HCT116 (cell line): ENCODE measurements around the gene CD99. TPM values are rescaled to one million over a fixed set of nuclear protein-coding genes. Genes with fewer than 3 reads are reported as not detected.

Experiments
- ATAC-seq: fragments of 200-7000 bp; cut with Tn5 transposase; 2 replicates; pipeline ENCODE4 v1.9.1; 2020; ENCODE audit warnings: mild to moderate bottlenecking, moderate library complexity
- BruUV-seq: library from RNA; stranded (reverse); fragments of 400-500 nt; replicated peaks from 2 replicates; lab custom pipeline; 2021; lab: Mats Ljungman, UMichigan
- CTCF ChIA-PET: fragments of 300-600 bp; sonication (Branson Sonifier 250); formaldehyde crosslinking; loops from one replicate; lab custom pipeline; 2021; ENCODE audit warnings: antibody characterized with exemption; lab: Charles Lee
- POLR2A ChIA-PET: fragments of 300-600, 350-600 bp; sonication (Branson Sonifier 250); formaldehyde crosslinking; loops from one replicate; lab custom pipeline; 2021; ENCODE audit warnings: antibody characterized with exemption; lab: Charles Lee
- RAD21 ChIA-PET, 2 experiments: fragments of 300-600 bp; sonication (Branson Sonifier 250); formaldehyde crosslinking; loops; one replicate each; lab custom pipeline; 2023; ENCODE audit warnings: low total read pairs in 2 of 2; ENCODE audit not compliant: uncharacterized antibody in 2 of 2, unreplicated experiment in 2 of 2, low non-redundant PET in 1 of 2; lab: Charles Lee
- DNase-seq: peaks from one replicate; pipeline ENCODE4 v3.0.0-alpha.2; 2010; ENCODE audit warnings: low read depth, low spot score
- H2AFZ ChIP-seq: fragments of 200-600 bp; shearing (Covaris generic), sonication (generic); 2 replicates; pipeline ENCODE4 v1.6.1; 2017; ENCODE audit warnings: low read depth, mixed run types, mixed read lengths, antibody characterized with exemption, low read length; ENCODE audit not compliant: poor library complexity, severe bottlenecking
- H3K27ac ChIP-seq: 2 replicates; pipeline ENCODE4 v1.5.1; 2012; ENCODE audit warnings: low read depth, low read length
- H3K27me3 ChIP-seq: fragments of 200-600 bp; sonication (generic); 2 replicates; pipeline ENCODE4 v1.6.1; 2016; ENCODE audit warnings: mixed run types, low read length, mixed read lengths; ENCODE audit not compliant: insufficient read depth
- H3K36me3 ChIP-seq, 2 experiments: fragments of 200-500 bp in 1 of 2; fragments of 200-600 bp in 1 of 2; sonication (Bioruptor generic) in 1 of 2; sonication (generic) in 1 of 2; 2 replicates each; pipeline versions ENCODE4 v1.5.1 to v1.6.1; 2014 to 2016; ENCODE audit warnings: low read length in 2 of 2, inconsistent platforms in 1 of 2, mixed read lengths in 1 of 2, mixed run types in 1 of 2; ENCODE audit not compliant: insufficient read depth in 2 of 2, control insufficient read depth in 1 of 2
- H3K4me1 ChIP-seq, 2 experiments: fragments of 200-600 bp in 1 of 2; sonication (generic) in 1 of 2; 2 replicates each; pipeline versions ENCODE4 v1.5.1 to v1.6.1; 2012 to 2017; ENCODE audit warnings: low read length in 2 of 2, inconsistent platforms in 1 of 2, mild to moderate bottlenecking in 1 of 2, mixed read lengths in 1 of 2, mixed run types in 1 of 2, moderate library complexity in 1 of 2; ENCODE audit not compliant: insufficient read depth in 2 of 2, control insufficient read depth in 1 of 2
- H3K4me2 ChIP-seq: fragments of 200-600 bp; sonication (generic); 2 replicates; pipeline ENCODE4 v1.6.1; 2017; ENCODE audit warnings: mixed run types, low read length, mixed read lengths
- H3K4me3 ChIP-seq, 2 experiments: fragments of 200-600 bp in 1 of 2; sonication (generic) in 1 of 2; replicated peaks in 1 of 2; 2 replicates each; pipeline ENCODE4 v1.5.1; 2011 to 2016; ENCODE audit warnings: low read length in 2 of 2, control low read depth in 1 of 2, low read depth in 1 of 2, mild to moderate bottlenecking in 1 of 2, mixed read lengths in 1 of 2, mixed run types in 1 of 2
- H3K79me2 ChIP-seq: fragments of 200-600 bp; sonication (generic); 2 replicates; pipeline ENCODE4 v1.6.1; 2017; ENCODE audit warnings: mild to moderate bottlenecking, mixed run types, low read length, moderate library complexity, mixed read lengths; ENCODE audit not compliant: insufficient read depth
- H3K9ac ChIP-seq: fragments of 200-600 bp; sonication (generic); 2 replicates; pipeline ENCODE4 v1.6.1; 2016; ENCODE audit warnings: low read length, mixed read lengths
- H3K9me2 ChIP-seq: fragments of 200-600 bp; sonication (generic), shearing (Covaris generic); 2 replicates; pipeline ENCODE4 v1.6.1; 2017; ENCODE audit warnings: mixed run types, mild to moderate bottlenecking, moderate library complexity; ENCODE audit not compliant: insufficient read depth
- H3K9me3 ChIP-seq, 2 experiments: fragments of 200-500 bp in 1 of 2; fragments of 200-600 bp in 1 of 2; sonication (Bioruptor generic) in 1 of 2; sonication (generic) in 1 of 2; 2 replicates each; pipeline ENCODE4 v1.6.1; 2014 to 2017; ENCODE audit warnings: low read length in 2 of 2, mixed read lengths in 2 of 2, inconsistent platforms in 1 of 2, low read depth in 1 of 2, mild to moderate bottlenecking in 1 of 2, mixed run types in 1 of 2, moderate library complexity in 1 of 2; ENCODE audit not compliant: control insufficient read depth in 1 of 2, insufficient read depth in 1 of 2
- H4K20me1 ChIP-seq: fragments of 200-600 bp; sonication (generic), shearing (Covaris generic); 2 replicates; pipeline ENCODE4 v1.6.1; 2017; ENCODE audit warnings: mixed run types, mild to moderate bottlenecking, moderate library complexity; ENCODE audit not compliant: insufficient read depth
- CEBPB ChIP-seq: IDR thresholded peaks from 2 replicates; pipeline ENCODE4 v1.6.1; 2012; ENCODE audit warnings: low read depth
- CTCF ChIP-seq, 3 experiments: fragments of 200-600 bp in 1 of 3; sonication (generic) in 1 of 3; IDR thresholded peaks in 2 of 3; conservative IDR thresholded peaks in 1 of 3; 2 replicates each; pipeline ENCODE4 v1.5.1; 2012 to 2017; ENCODE audit warnings: low read depth in 2 of 3, low read length in 2 of 3, antibody characterized with exemption in 1 of 3, borderline replicate concordance in 1 of 3, control low read depth in 1 of 3, mild to moderate bottlenecking in 1 of 3, mixed read lengths in 1 of 3, mixed run types in 1 of 3, moderate library complexity in 1 of 3; ENCODE audit not compliant: insufficient read depth in 1 of 3
- ELF1 ChIP-seq: IDR thresholded peaks from 2 replicates; pipeline ENCODE4 v1.6.1; 2012; ENCODE audit warnings: low read depth, borderline replicate concordance
- EZH2 ChIP-seq: fragments of 200-600 bp; sonication (generic); IDR thresholded peaks from 2 replicates; pipeline ENCODE4 v1.6.1; 2017; ENCODE audit warnings: antibody characterized with exemption, mixed run types
- FOSL1 ChIP-seq: IDR thresholded peaks from 2 replicates; pipeline ENCODE4 v1.6.1; 2012; ENCODE audit warnings: low read depth
- JUND ChIP-seq: IDR thresholded peaks from 2 replicates; pipeline ENCODE4 v1.6.1; 2012
- MAX ChIP-seq: IDR thresholded peaks from 2 replicates; pipeline ENCODE4 v1.6.1; 2012
- POLR2A ChIP-seq: IDR thresholded peaks from 2 replicates; pipeline ENCODE4 v1.7.0; 2011; ENCODE audit warnings: borderline replicate concordance; ENCODE audit not compliant: insufficient read depth, insufficient read length; ENCODE audit errors: extremely low read depth
- POLR2AphosphoS5 ChIP-seq: IDR thresholded peaks from 2 replicates; pipeline ENCODE4 v1.6.1; 2011; ENCODE audit warnings: mild to moderate bottlenecking, low read depth, low read length, moderate library complexity
- RAD21 ChIP-seq: IDR thresholded peaks from 2 replicates; pipeline ENCODE4 v1.6.1; 2012; ENCODE audit warnings: low read depth, mild to moderate bottlenecking
- SP1 ChIP-seq: IDR thresholded peaks from 2 replicates; pipeline ENCODE4 v1.6.1; 2012; ENCODE audit warnings: low read depth
- SRF ChIP-seq: IDR thresholded peaks from 2 replicates; pipeline ENCODE4 v1.6.1; 2012; ENCODE audit warnings: low read depth
- ZFX ChIP-seq: fragments of 450-650 bp; IDR thresholded peaks from 2 replicates; pipeline ENCODE4 v1.6.1; 2017
- ZNF274 ChIP-seq: fragments of 200-500 bp; sonication (Bioruptor generic); IDR thresholded peaks from 2 replicates; pipeline ENCODE4 v1.6.1; 2014; ENCODE audit warnings: mild to moderate bottlenecking, low read depth, low read length, inconsistent platforms
- intact Hi-C: fragments of 100-400 bp; cut with micrococcal nuclease; formaldehyde crosslinking; loops from 2 replicates; pipeline ENCODE4 v1.10.0; 2022
- total RNA-seq: library from RNA; stranded (reverse); gene quantifications from one replicate; pipeline ENCODE4 v1.2.1, GENCODE V29; 2021; ENCODE audit not compliant: unreplicated experiment
- TF ChIP-seq, protein P1 (sequence below): IDR thresholded peaks from 2 replicates; pipeline ENCODE4 v1.6.1; 2012; ENCODE audit warnings: low read depth
- TF ChIP-seq, protein P2 (sequence below): IDR thresholded peaks from 2 replicates; pipeline ENCODE4 v1.6.1; 2012

CD99 gene
- total RNA-seq, 1 experiment from 2014 or later = 59.6 TPM

- no peak overlapping the region for H2AFZ ChIP-seq
- no peak overlapping the region for H3K4me2 ChIP-seq
- H3K27ac ChIP-seq = no peak overlapping the region
- H3K27me3 ChIP-seq = no peaks in the 10 kb centered on the region
- intact Hi-C loops = no loop called here
- DNase-seq (no peak), ATAC-seq (no peak)
- ChIA-PET POLR2A (no interaction called here), RAD21 (no interaction called here), CTCF (no interaction called here)
- no peaks in the 10 kb centered on the region for H3K9me2 ChIP-seq
- H3K4me3 ChIP-seq = no peak overlapping the region
- H3K9ac ChIP-seq = no peak overlapping the region
- no TSS peak for BruUV-seq
- TF ChIP-seq FOSL1 = no peak
- TF ChIP-seq, protein P1, sequence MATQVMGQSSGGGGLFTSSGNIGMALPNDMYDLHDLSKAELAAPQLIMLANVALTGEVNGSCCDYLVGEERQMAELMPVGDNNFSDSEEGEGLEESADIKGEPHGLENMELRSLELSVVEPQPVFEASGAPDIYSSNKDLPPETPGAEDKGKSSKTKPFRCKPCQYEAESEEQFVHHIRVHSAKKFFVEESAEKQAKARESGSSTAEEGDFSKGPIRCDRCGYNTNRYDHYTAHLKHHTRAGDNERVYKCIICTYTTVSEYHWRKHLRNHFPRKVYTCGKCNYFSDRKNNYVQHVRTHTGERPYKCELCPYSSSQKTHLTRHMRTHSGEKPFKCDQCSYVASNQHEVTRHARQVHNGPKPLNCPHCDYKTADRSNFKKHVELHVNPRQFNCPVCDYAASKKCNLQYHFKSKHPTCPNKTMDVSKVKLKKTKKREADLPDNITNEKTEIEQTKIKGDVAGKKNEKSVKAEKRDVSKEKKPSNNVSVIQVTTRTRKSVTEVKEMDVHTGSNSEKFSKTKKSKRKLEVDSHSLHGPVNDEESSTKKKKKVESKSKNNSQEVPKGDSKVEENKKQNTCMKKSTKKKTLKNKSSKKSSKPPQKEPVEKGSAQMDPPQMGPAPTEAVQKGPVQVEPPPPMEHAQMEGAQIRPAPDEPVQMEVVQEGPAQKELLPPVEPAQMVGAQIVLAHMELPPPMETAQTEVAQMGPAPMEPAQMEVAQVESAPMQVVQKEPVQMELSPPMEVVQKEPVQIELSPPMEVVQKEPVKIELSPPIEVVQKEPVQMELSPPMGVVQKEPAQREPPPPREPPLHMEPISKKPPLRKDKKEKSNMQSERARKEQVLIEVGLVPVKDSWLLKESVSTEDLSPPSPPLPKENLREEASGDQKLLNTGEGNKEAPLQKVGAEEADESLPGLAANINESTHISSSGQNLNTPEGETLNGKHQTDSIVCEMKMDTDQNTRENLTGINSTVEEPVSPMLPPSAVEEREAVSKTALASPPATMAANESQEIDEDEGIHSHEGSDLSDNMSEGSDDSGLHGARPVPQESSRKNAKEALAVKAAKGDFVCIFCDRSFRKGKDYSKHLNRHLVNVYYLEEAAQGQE = no peak
- no peak for TF ChIP-seq SRF
- no peak for TF ChIP-seq ZFX
- no peak for TF ChIP-seq EZH2
- TF ChIP-seq ELF1 = no peak
- no peak for TF ChIP-seq POLR2A
- TF ChIP-seq, protein P2, sequence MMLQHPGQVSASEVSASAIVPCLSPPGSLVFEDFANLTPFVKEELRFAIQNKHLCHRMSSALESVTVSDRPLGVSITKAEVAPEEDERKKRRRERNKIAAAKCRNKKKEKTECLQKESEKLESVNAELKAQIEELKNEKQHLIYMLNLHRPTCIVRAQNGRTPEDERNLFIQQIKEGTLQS = no peak
- no peak for TF ChIP-seq ZNF274
- no peak for TF ChIP-seq POLR2AphosphoS5
- TF ChIP-seq RAD21 = no peak
- TF ChIP-seq MAX = no peak
- no peak for TF ChIP-seq SP1
- TF ChIP-seq JUND = no peak
- TF ChIP-seq CEBPB = no peak
- TF ChIP-seq CTCF (IDR thresholded peaks at IDR 0.05 in 2 of 3, conservative IDR thresholded peaks at IDR 0.05 in 1 of 3; ENCODE audit: borderline replicate concordance in 1 of 3, insufficient read depth in 1 of 3, low read depth in 2 of 3, low read length in 2 of 3) = no peak
- no peaks in the 10 kb centered on the region for H3K9me3 ChIP-seq
- no peaks in the 10 kb centered on the region for H3K4me1 ChIP-seq
- no peaks in the 10 kb centered on the region for H4K20me1 ChIP-seq
- no peaks in the 10 kb centered on the region for H3K79me2 ChIP-seq
- no peaks in the 10 kb centered on the region for H3K36me3 ChIP-seq
Observed at GRCh38 chrX:2717312-2717711, 26.2 kb downstream of the CD99 start.
